OCI-LY1 (cell line): ENCODE data around the gene PNKP.

Experiments
- EZH2 ChIP-seq: fragments of 200-600 bp; sonication (generic), shearing (Covaris generic); IDR thresholded peaks from 2 replicates; pipeline ENCODE4 v1.8.0; 2017; ENCODE audit warnings: borderline replicate concordance, mixed run types, mild to moderate bottlenecking, antibody characterized with exemption, low read length, moderate library complexity, mixed read lengths
- TF ChIP-seq, protein P1 (sequence below): fragments of 200-600 bp; sonication (generic), shearing (Covaris generic); IDR thresholded peaks from 2 replicates; pipeline ENCODE4 v1.5.1; 2017; ENCODE audit warnings: mild to moderate bottlenecking, antibody characterized with exemption, low read length, moderate library complexity, mixed read lengths

- TF ChIP-seq, protein P1, sequence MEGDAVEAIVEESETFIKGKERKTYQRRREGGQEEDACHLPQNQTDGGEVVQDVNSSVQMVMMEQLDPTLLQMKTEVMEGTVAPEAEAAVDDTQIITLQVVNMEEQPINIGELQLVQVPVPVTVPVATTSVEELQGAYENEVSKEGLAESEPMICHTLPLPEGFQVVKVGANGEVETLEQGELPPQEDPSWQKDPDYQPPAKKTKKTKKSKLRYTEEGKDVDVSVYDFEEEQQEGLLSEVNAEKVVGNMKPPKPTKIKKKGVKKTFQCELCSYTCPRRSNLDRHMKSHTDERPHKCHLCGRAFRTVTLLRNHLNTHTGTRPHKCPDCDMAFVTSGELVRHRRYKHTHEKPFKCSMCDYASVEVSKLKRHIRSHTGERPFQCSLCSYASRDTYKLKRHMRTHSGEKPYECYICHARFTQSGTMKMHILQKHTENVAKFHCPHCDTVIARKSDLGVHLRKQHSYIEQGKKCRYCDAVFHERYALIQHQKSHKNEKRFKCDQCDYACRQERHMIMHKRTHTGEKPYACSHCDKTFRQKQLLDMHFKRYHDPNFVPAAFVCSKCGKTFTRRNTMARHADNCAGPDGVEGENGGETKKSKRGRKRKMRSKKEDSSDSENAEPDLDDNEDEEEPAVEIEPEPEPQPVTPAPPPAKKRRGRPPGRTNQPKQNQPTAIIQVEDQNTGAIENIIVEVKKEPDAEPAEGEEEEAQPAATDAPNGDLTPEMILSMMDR: no peak
- no peak for TF ChIP-seq EZH2
Observed at GRCh38 chr19:49869009-49869483, 1.7 kb upstream of the PNKP start.
